ENCODE measurements around the gene MTHFD2L.

Gene MTHFD2L

GRCh38 chr4:74121643-74122579 is 36.0 kb upstream of the MTHFD2L start:
- TF ChIP-seq SETDB1 (IDR thresholded peaks at IDR 0.05; ENCODE audit: insufficient read length, low read length) (peak; percentile 60), GFI1B (tag by site-specific recombination; IDR thresholded peaks at IDR 0.05) (no peak), ZNF426 (tag by site-specific recombination; IDR thresholded peaks at IDR 0.05) (peak; percentile 17; the same call in 1 of the 2 replicates), ZSCAN5A (tag by site-specific recombination; IDR thresholded peaks at IDR 0.05) (0 out of 2 replicates have a peak, but pooled peaks have one; percentile 34), ZNF335 (tag by site-specific recombination; conservative IDR thresholded peaks at IDR 0.05) (no peak), ZNF658 (tag by site-specific recombination; IDR thresholded peaks at IDR 0.05) (no peak), ZNF221 (tag by site-specific recombination; IDR thresholded peaks at IDR 0.05; ENCODE audit: borderline replicate concordance) (no peak), ZSCAN30 (tag by site-specific recombination; IDR thresholded peaks at IDR 0.05) (no peak)
- ChIA-PET CTCF (no interaction called here), POLR2A (no interaction called here)
- no peaks in the 10 kb centered on the region for H3K9me3 ChIP-seq (ENCODE audit: control insufficient read depth, insufficient read depth, low read depth, low read length)
- H3K27ac ChIP-seq (ENCODE audit: extremely low read depth, low read depth, low read length): no peak overlapping the region
- no peaks in the 10 kb centered on the region for H3K36me3 ChIP-seq (ENCODE audit: control insufficient read depth in 2 of 2, insufficient read depth in 1 of 2, low read length in 2 of 2)
- no peaks in the 10 kb centered on the region for H3K4me1 ChIP-seq (ENCODE audit: control insufficient read depth, insufficient read depth, low read length)
- H3K4me3 ChIP-seq (ENCODE audit: low read depth, low read length): no peak overlapping the region

- H3K9me3 ChIP-seq (ENCODE audit: control insufficient read depth, insufficient read depth, low read depth, low read length): no peaks in the 10 kb centered on the region
- H3K4me3 ChIP-seq (ENCODE audit: low read depth, low read length): no peak overlapping the region
- POLR2A ChIA-PET: no interaction called here
- CTCF ChIA-PET: no interaction called here
- H3K4me1 ChIP-seq (ENCODE audit: control insufficient read depth, insufficient read depth, low read length): no peaks in the 10 kb centered on the region
- no peaks in the 10 kb centered on the region for H3K36me3 ChIP-seq (ENCODE audit: control insufficient read depth in 2 of 2, insufficient read depth in 1 of 2, low read length in 2 of 2)
- no peak overlapping the region for H3K27ac ChIP-seq (ENCODE audit: extremely low read depth, low read depth, low read length)
- TF ChIP-seq PRDM6 (tag by site-specific recombination; IDR thresholded peaks at IDR 0.05) (peak; percentile 45; the same call in 1 of the 2 replicates), SCRT2 (tag by site-specific recombination; IDR thresholded peaks at IDR 0.05) (peak; percentile 40; the same call in 1 of the 2 replicates), ZBTB48 (tag by site-specific recombination; IDR thresholded peaks at IDR 0.05) (peak; percentile 75), ZNF169 (tag by site-specific recombination; IDR thresholded peaks at IDR 0.05) (no peak), ZBTB6 (tag by site-specific recombination; IDR thresholded peaks at IDR 0.05) (no peak), OSR2 (tag by site-specific recombination; IDR thresholded peaks at IDR 0.05) (peak; percentile 69; the same call in 1 of the 2 replicates), ZNF501 (tag by site-specific recombination; IDR thresholded peaks at IDR 0.05) (no peak), ZNF366 (tag by site-specific recombination; conservative IDR thresholded peaks at IDR 0.05) (0 out of 2 replicates have a peak, but pooled peaks have one; percentile 22), ZNF335 (tag by site-specific recombination; conservative IDR thresholded peaks at IDR 0.05) (no peak), KLF10 (tag by site-specific recombination; IDR thresholded peaks at IDR 0.05) (no peak), ZNF350 (tag by site-specific recombination; IDR thresholded peaks at IDR 0.05) (no peak), IKZF3 (tag by site-specific recombination; IDR thresholded peaks at IDR 0.05) (no peak), ZSCAN4 (tag by site-specific recombination; IDR thresholded peaks at IDR 0.05) (no peak), ZNF184 (tag by site-specific recombination; IDR thresholded peaks at IDR 0.05) (0 out of 2 replicates have a peak, but pooled peaks have one; percentile 23), ZBTB44 (tag by site-specific recombination; IDR thresholded peaks at IDR 0.05) (peak; percentile 73), ZSCAN30 (tag by site-specific recombination; IDR thresholded peaks at IDR 0.05) (no peak), MZF1 (tag by site-specific recombination; IDR thresholded peaks at IDR 0.05; ENCODE audit: borderline replicate concordance) (peak; percentile 99), ZNF133 (tag by site-specific recombination; IDR thresholded peaks at IDR 0.05) (no peak), FEZF1 (tag by site-specific recombination; IDR thresholded peaks at IDR 0.05) (peak; percentile 53)
Measured at GRCh38 chr4:74123065-74123728, 34.7 kb upstream of the MTHFD2L start.
